Measurements from ENCODE around the gene BCL2L11.
A peak's percentile ranks its signal among the peaks of the same experiment; 100 is the strongest.

The BCL2L11 gene

DNA sequence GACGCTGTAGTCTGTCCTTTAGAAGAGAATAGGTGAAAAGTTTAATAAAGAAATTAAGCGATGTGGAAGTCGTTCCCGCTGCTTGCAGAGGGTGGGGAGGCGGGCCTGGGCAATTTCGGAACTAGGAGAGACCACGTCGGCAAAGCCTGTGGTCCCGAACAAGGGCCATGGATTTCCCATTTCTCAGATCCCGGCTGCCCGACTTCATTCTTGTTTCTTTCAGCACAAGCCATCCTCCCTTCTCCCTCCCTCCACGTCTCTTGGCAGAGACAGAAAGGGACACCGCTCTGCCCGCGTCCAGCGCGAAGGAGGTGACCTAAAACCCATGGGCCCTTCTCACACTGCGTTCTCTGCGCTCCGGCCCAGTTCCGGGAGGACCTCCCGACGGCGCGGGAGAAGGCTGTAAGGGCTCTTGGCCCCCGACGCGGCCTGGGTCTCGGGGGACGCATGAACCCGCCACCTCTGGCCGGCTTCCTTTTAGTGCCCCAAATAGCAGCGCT, 2.2 kb upstream of the BCL2L11 start:
- no peak for DNase-seq (ENCODE audit: low read depth)
- TF ChIP-seq, protein P1, sequence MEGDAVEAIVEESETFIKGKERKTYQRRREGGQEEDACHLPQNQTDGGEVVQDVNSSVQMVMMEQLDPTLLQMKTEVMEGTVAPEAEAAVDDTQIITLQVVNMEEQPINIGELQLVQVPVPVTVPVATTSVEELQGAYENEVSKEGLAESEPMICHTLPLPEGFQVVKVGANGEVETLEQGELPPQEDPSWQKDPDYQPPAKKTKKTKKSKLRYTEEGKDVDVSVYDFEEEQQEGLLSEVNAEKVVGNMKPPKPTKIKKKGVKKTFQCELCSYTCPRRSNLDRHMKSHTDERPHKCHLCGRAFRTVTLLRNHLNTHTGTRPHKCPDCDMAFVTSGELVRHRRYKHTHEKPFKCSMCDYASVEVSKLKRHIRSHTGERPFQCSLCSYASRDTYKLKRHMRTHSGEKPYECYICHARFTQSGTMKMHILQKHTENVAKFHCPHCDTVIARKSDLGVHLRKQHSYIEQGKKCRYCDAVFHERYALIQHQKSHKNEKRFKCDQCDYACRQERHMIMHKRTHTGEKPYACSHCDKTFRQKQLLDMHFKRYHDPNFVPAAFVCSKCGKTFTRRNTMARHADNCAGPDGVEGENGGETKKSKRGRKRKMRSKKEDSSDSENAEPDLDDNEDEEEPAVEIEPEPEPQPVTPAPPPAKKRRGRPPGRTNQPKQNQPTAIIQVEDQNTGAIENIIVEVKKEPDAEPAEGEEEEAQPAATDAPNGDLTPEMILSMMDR (IDR thresholded peaks at IDR 0.05; ENCODE audit: low read length, missing control alignments), result no peak
- H3K4me3 ChIP-seq (replicated peaks; ENCODE audit: low read depth, low read length), result peak overlapping the region; percentile 55

GRCh38 chr2:111118981-111119821, 1.5 kb upstream of the BCL2L11 start:
- DNase-seq (ENCODE audit: low read depth), result no peak
- H3K4me3 ChIP-seq (replicated peaks; ENCODE audit: low read depth, low read length), result peak overlapping the region; percentile 21
- TF ChIP-seq, protein P1 (IDR thresholded peaks at IDR 0.05; ENCODE audit: low read length, missing control alignments), result no peak

DNA sequence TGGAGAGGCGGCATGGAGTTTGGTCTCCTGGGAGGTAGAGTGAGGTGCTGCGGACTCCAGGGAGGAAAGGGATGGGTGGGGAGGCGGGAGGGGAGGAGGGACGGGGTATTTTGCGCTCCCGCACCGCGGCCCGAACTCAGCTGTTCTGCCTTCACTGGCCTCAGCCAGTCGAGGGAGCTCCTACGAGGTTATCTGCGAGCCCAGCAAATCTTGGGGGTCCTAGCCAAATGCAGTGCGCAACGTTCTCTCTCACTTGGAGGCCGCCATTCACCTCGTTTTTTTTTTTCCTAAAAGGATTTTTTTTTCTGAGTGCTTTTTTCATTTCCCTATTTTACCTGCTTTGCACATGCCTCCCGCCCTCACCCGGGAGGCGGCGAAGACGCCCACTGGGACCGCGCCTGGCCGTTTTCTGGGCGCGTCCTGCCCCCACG, 877 bp upstream of the BCL2L11 start:
- TF ChIP-seq, protein P1 (IDR thresholded peaks at IDR 0.05; ENCODE audit: low read length, missing control alignments), result no peak
- DNase-seq (ENCODE audit: low read depth), result no peak

GRCh38 chr2:111121028-111121827, 514 bp downstream of the BCL2L11 start:
- TF ChIP-seq, protein P1 (IDR thresholded peaks at IDR 0.05; ENCODE audit: low read length, missing control alignments), result no peak
- peak overlapping the region; percentile 88 for H3K4me3 ChIP-seq (replicated peaks; ENCODE audit: low read depth, low read length)
- peak; percentile 41 for DNase-seq (ENCODE audit: low read depth)

More for the DNA sequence above, 877 bp upstream of the BCL2L11 start:
- H3K4me3 ChIP-seq (replicated peaks; ENCODE audit: low read depth, low read length), result peak overlapping the region; percentile 56

- DNase-seq (ENCODE audit: low read depth), result peak; percentile 89
- TF ChIP-seq, protein P1 (IDR thresholded peaks at IDR 0.05; ENCODE audit: low read length, missing control alignments), result no peak
- H3K4me3 ChIP-seq (replicated peaks; ENCODE audit: low read depth, low read length), result peak overlapping the region; percentile 88
Observed at GRCh38 chr2:111121828-111122630, 1.3 kb downstream of the BCL2L11 start.
